Peyer's patch (tissue), 4 donors: ENCODE measurements around the gene PRELP. TPM values are rescaled to one million over a fixed set of nuclear protein-coding genes. Genes with fewer than 3 reads are reported as not detected.

ENCODE experiments used
- DNase-seq, 3 donors: peaks; one replicate each; pipeline ENCODE4 v3.0.0-alpha.2; 2017 to 2019
- H3K27ac ChIP-seq, 4 donors: fragments of 200-600 bp; sonication (generic); one replicate each; pipeline ENCODE4 v1.5.1; 2016 to 2019
- H3K27me3 ChIP-seq, 2 donors: fragments of 200-600 bp; sonication (generic); one replicate each; pipeline ENCODE4 v1.5.1; 2019
- H3K36me3 ChIP-seq, 3 donors: fragments of 200-600 bp; sonication (generic); one replicate each; pipeline ENCODE4 v1.5.1; 2016 to 2019
- H3K4me1 ChIP-seq, 4 donors: fragments of 200-600 bp; sonication (generic); one replicate each; pipeline ENCODE4 v1.5.1; 2016 to 2019
- H3K4me3 ChIP-seq, 4 donors: fragments of 200-600 bp; sonication (generic); 1 replicate in 3 of 4; 2 replicates in 1 of 4; pipeline ENCODE4 v1.5.1; 2016 to 2019; ENCODE audit warnings: mild to moderate bottlenecking in 1 of 4
- H3K9me3 ChIP-seq, 4 donors: fragments of 200-600 bp; sonication (generic); one replicate each; pipeline ENCODE4 v1.5.1; 2016 to 2019; ENCODE audit warnings: mild to moderate bottlenecking in 1 of 4
- POLR2A ChIP-seq, 2 donors: fragments of 450-650 bp; IDR thresholded peaks; one replicate each; pipeline ENCODE4 v1.5.1; 2017; ENCODE audit warnings: antibody characterized with exemption in 2 of 2, mild to moderate bottlenecking in 2 of 2, moderate library complexity in 2 of 2
- total RNA-seq, 4 donors: library from RNA; depleted of rRNA; stranded (reverse); fragments of >200 nt; gene quantifications; one replicate each; pipeline ENCODE4 v1.1.0, GENCODE V29; 2016
- TF ChIP-seq, protein P1 (sequence below), 6 experiments: fragments of 450-650 bp in 4 of 6; fragments of 200-600 bp in 2 of 6; sonication (generic) in 1 of 6; IDR thresholded peaks; one replicate each; pipeline ENCODE4 v1.5.1; 2017 to 2019; ENCODE audit warnings: antibody characterized with exemption in 6 of 6, mild to moderate bottlenecking in 3 of 6, moderate library complexity in 1 of 6

Gene PRELP
- total RNA-seq, 4 donors from 2014 or later: 4.2 to 38.3 (median 18.0) TPM

DNA sequence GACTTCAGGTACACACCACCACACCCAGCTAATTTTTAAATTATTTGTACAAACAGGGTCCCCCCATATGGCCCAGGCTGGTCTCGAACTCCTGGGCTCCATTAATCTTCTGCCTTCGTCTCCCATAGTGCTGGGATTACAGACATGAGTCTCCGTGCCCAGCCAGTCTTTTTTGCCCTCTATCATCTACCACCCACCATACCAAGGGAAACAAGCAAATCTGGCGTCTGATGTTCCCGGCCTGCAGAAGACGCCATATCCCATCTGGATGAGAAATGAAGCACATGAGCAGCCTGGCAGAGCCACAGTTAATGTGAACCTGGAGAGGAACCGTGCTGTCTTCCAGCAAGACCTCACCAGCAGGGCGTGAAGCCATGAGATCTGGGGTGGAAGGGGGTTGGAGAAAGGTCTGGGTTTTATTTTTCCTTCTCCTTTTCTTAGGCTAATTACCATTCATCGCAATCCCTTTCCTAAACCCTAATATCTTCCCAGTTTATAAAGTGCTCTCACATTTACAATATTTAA, 1.8 kb upstream of the PRELP start:
- H3K4me3 ChIP-seq: no peak overlapping the region
- no peaks in the 10 kb centered on the region for H3K27me3 ChIP-seq
- H3K36me3 ChIP-seq: no peaks in the 10 kb centered on the region
- H3K27ac ChIP-seq: no peak overlapping the region
- TF ChIP-seq, protein P1, sequence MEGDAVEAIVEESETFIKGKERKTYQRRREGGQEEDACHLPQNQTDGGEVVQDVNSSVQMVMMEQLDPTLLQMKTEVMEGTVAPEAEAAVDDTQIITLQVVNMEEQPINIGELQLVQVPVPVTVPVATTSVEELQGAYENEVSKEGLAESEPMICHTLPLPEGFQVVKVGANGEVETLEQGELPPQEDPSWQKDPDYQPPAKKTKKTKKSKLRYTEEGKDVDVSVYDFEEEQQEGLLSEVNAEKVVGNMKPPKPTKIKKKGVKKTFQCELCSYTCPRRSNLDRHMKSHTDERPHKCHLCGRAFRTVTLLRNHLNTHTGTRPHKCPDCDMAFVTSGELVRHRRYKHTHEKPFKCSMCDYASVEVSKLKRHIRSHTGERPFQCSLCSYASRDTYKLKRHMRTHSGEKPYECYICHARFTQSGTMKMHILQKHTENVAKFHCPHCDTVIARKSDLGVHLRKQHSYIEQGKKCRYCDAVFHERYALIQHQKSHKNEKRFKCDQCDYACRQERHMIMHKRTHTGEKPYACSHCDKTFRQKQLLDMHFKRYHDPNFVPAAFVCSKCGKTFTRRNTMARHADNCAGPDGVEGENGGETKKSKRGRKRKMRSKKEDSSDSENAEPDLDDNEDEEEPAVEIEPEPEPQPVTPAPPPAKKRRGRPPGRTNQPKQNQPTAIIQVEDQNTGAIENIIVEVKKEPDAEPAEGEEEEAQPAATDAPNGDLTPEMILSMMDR (IDR thresholded peaks at IDR 0.05): no peak
- no peak for TF ChIP-seq POLR2A (IDR thresholded peaks at IDR 0.05)
- H3K9me3 ChIP-seq: no peaks in the 10 kb centered on the region
- no peak for DNase-seq
- no peaks in the 10 kb centered on the region for H3K4me1 ChIP-seq

DNA sequence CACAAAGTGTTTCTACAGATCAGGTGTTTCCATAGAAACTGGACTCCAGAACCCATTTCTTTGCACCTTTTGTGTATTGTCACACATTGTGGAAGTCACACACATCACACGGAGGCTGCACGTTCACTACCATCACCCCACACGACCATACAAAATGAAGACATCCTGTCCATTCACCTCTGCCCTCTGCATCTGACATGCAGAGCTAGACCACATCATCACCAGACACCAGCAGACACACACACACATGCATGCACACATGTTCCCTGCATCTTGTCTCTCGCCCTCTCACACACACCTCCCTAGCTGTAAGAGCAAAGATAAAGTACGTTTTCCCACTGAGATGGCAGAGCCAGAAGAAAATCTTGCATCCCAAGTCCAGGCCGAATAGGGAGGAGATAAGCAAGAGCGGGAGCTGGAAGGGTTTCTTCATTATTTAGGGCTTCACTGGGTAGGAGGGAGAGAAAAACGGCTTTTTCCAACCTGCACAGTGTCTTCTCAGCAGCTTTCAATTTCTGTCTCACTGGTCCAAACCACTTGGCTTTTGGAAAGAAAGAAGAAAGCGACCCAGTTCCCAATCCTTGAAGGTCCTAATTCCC, 709 bp downstream of the PRELP start:
- no peak for TF ChIP-seq POLR2A (IDR thresholded peaks at IDR 0.05)
- TF ChIP-seq, protein P1 (IDR thresholded peaks at IDR 0.05): no peak
- Histone ChIP-seq H3K36me3 (no peaks in the 10 kb centered on the region), H3K4me3 (peak overlapping the region in 3 of 4 donors; percentile 30 to 36 (median 34)), H3K4me1 (peaks cover 0 to 10% (median 0%) of the 10 kb centered on the region in 4 donors), H3K27ac (peak overlapping the region in 3 of 4 donors; percentile 62 to 65 (median 64)), H3K27me3 (no peaks in the 10 kb centered on the region), H3K9me3 (no peaks in the 10 kb centered on the region)
- DNase-seq: no peak

DNA sequence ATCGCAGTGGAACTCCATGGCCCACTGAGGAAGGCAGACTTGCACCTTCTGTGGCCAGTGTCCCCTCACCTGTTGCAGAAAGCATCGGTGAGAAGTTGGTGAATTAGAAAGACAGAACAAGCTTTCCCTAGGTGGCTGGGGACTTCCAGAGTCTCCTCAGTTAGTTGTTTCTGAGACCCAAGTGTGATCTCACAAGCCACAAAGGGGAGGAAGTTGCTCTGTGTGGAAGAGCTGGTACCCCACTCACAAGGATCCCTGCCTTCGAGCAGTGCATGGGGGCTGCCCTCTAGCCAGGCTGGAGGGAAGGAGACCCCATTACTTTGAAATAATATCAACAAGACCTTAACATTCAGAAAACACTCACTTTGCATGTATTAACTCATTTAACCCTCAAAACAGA, 2.1 kb downstream of the PRELP start:
- H3K36me3 ChIP-seq: no peaks in the 10 kb centered on the region
- no peaks in the 10 kb centered on the region for H3K27me3 ChIP-seq
- H3K4me1 ChIP-seq: peaks cover 0 to 10% (median 0%) of the 10 kb centered on the region in 4 donors
- no peak for DNase-seq
- peak overlapping the region; percentile 25 to 65 (median 54) for H3K27ac ChIP-seq
- TF ChIP-seq, protein P1 (IDR thresholded peaks at IDR 0.05): no peak
- TF ChIP-seq POLR2A (IDR thresholded peaks at IDR 0.05): no peak
- no peaks in the 10 kb centered on the region for H3K9me3 ChIP-seq
- peak overlapping the region in 2 of 4 donors; percentile 2 to 36 for H3K4me3 ChIP-seq

DNA sequence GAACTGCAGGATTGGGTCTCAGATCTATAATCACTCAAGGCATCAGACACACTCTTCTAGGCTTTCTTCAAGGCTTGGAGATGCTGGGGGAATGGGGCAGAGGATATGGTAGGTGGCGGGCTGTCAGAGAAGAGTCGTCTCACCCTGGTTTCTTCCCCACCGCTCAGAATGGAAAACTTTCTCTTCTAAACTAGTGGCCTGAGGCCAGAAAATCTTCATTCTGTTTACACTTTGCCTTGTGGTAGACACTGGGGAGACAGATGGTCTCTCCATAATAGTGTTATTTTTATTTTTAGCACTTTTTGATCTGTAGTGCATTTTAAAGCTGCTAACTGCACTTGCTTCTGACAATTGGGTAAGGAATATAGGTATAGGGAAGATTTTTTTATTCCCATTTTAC, 2.6 kb downstream of the PRELP start:
- no peaks in the 10 kb centered on the region for H3K9me3 ChIP-seq
- peak overlapping the region in 3 of 4 donors; percentile 47 to 65 (median 49) for H3K27ac ChIP-seq
- H3K36me3 ChIP-seq: no peaks in the 10 kb centered on the region
- DNase-seq: no peak
- peaks cover 0 to 10% (median 0%) of the 10 kb centered on the region in 4 donors for H3K4me1 ChIP-seq
- H3K27me3 ChIP-seq: no peaks in the 10 kb centered on the region
- TF ChIP-seq, protein P1 (IDR thresholded peaks at IDR 0.05): no peak
- TF ChIP-seq POLR2A (IDR thresholded peaks at IDR 0.05): no peak
- H3K4me3 ChIP-seq: peak overlapping the region in 1 of 4 donors; percentile 36

DNA sequence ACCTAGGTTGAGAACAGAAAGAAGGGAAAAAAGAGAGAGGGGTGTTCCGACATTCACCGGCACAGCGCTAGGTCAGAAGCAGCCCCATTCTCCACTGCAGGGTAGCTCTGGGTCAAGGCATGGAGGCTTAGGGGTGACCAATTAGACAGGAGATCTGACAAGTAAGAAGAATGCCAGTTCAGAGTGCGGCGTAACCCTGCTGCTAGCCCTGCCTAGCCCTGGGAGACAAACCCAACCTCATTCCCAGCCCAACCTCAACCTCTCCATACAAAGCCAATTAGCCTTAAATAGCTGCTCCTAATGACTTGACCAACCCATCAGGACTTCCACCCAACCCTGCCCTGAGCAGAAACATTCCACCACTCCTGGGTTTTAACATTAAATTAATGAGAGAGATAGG, 3.4 kb downstream of the PRELP start:
- no peaks in the 10 kb centered on the region for H3K27me3 ChIP-seq
- TF ChIP-seq, protein P1 (IDR thresholded peaks at IDR 0.05): no peak
- no peak for TF ChIP-seq POLR2A (IDR thresholded peaks at IDR 0.05)
- DNase-seq: no peak
- H3K4me1 ChIP-seq: peaks cover 0 to 10% (median 0%) of the 10 kb centered on the region in 4 donors
- no peaks in the 10 kb centered on the region for H3K9me3 ChIP-seq
- H3K4me3 ChIP-seq: peak overlapping the region in 1 of 4 donors; percentile 36
- H3K36me3 ChIP-seq: no peaks in the 10 kb centered on the region
- peak overlapping the region in 3 of 4 donors; percentile 47 to 65 (median 49) for H3K27ac ChIP-seq
